Measurements from ENCODE around the gene TWNK.
A peak's percentile ranks its signal among the peaks of the same experiment; 100 is the strongest.

Gene TWNK

DNA sequence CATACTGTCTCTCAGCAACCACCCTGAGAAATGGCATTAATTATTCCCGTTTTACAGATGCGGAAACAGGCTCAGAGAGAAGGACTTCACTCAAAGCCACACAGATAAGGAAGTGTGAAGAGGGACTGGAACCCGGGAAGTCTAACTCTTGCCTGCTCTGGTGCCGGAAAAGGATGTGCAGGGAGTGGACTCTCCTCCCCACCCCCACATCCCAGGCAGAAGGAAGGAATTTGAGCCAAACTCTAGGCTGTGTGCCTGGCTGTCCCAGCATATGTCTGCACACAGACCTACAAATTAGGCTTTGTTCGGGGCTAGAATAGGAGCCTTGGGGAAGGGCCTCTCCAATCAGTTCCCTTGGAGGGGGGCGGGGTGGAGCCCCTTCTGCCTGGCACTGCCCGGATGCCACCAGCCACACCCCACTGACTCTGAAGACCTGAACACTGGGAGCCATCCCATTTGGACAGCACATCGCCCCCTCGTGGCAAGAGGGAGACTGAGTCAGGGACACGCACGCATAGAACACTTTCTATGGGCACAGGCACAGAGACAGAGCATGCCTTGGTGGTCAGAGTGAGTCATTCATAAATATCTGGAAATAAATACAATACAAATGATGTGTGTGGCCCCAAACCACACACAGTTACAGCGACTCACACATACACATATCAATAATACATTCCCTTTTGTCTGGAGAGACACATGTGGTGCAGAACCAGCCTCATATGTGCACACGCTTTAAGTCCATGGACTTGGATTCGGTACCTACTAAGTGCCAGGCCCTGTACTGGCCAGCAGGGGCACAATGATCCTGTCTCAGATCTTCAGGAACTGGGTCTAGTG, 25.4 kb downstream of the TWNK start (continued):
- TF ChIP-seq, protein P1, sequence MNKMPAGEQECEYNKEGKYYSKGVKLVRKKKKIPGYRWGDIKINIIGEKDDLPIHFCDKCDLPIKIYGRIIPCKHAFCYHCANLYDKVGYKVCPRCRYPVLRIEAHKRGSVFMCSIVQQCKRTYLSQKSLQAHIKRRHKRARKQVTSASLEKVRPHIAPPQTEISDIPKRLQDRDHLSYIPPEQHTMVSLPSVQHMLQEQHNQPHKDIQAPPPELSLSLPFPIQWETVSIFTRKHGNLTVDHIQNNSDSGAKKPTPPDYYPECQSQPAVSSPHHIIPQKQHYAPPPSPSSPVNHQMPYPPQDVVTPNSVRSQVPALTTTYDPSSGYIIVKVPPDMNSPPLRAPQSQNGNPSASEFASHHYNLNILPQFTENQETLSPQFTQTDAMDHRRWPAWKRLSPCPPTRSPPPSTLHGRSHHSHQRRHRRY (tag by site-specific recombination; IDR thresholded peaks at IDR 0.05): no peak
- peak; percentile 90 for TF ChIP-seq ZNF341 (tag by site-specific recombination; IDR thresholded peaks at IDR 0.05; ENCODE audit: low read depth)
- TF ChIP-seq ZNF660 (tag by site-specific recombination; IDR thresholded peaks at IDR 0.05): peak; percentile 58; the same call in 1 of the 2 replicates
- peak; percentile 71 for TF ChIP-seq ZNF654 (tag by site-specific recombination; IDR thresholded peaks at IDR 0.05; ENCODE audit: low read depth)
- TF ChIP-seq ZNF214 (tag by site-specific recombination; IDR thresholded peaks at IDR 0.05; ENCODE audit: borderline replicate concordance): no peak
- TF ChIP-seq ZNF843 (tag by site-specific recombination; IDR thresholded peaks at IDR 0.05): 0 out of 2 replicates have a peak, but pooled peaks have one; percentile 14
- TF ChIP-seq, protein P2, sequence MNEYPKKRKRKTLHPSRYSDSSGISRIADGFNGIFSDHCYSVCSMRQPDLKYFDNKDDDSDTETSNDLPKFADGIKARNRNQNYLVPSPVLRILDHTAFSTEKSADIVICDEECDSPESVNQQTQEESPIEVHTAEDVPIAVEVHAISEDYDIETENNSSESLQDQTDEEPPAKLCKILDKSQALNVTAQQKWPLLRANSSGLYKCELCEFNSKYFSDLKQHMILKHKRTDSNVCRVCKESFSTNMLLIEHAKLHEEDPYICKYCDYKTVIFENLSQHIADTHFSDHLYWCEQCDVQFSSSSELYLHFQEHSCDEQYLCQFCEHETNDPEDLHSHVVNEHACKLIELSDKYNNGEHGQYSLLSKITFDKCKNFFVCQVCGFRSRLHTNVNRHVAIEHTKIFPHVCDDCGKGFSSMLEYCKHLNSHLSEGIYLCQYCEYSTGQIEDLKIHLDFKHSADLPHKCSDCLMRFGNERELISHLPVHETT (tag by site-specific recombination; IDR thresholded peaks at IDR 0.05): no peak
- no peak for TF ChIP-seq ZFHX2 (tag by site-specific recombination; conservative IDR thresholded peaks at IDR 0.05)
- 0 out of 2 replicates have a peak, but pooled peaks have one; percentile 48 for TF ChIP-seq KLF1 (tag by site-specific recombination; IDR thresholded peaks at IDR 0.05)
- 0 out of 2 replicates have a peak, but pooled peaks have one; percentile 22 for TF ChIP-seq ZNF785 (tag by site-specific recombination; IDR thresholded peaks at IDR 0.05)
- TF ChIP-seq ZXDB (tag by site-specific recombination; IDR thresholded peaks at IDR 0.05): 0 out of 2 replicates have a peak, but pooled peaks have one; percentile 24
- TF ChIP-seq ZBTB17 (tag by site-specific recombination; IDR thresholded peaks at IDR 0.05): peak; percentile 55; the same call in 1 of the 2 replicates
- TF ChIP-seq TRIM28 (IDR thresholded peaks at IDR 0.05; ENCODE audit: borderline replicate concordance, low read length): 0 out of 2 replicates have a peak, but pooled peaks have one; percentile 72
- no peak for TF ChIP-seq SETDB1 (IDR thresholded peaks at IDR 0.05; ENCODE audit: insufficient read length, low read length)
- TF ChIP-seq, protein P3, sequence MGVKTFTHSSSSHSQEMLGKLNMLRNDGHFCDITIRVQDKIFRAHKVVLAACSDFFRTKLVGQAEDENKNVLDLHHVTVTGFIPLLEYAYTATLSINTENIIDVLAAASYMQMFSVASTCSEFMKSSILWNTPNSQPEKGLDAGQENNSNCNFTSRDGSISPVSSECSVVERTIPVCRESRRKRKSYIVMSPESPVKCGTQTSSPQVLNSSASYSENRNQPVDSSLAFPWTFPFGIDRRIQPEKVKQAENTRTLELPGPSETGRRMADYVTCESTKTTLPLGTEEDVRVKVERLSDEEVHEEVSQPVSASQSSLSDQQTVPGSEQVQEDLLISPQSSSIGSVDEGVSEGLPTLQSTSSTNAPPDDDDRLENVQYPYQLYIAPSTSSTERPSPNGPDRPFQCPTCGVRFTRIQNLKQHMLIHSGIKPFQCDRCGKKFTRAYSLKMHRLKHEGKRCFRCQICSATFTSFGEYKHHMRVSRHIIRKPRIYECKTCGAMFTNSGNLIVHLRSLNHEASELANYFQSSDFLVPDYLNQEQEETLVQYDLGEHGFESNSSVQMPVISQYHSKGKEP (tag by site-specific recombination; IDR thresholded peaks at IDR 0.05): no peak
- TF ChIP-seq, protein P4, sequence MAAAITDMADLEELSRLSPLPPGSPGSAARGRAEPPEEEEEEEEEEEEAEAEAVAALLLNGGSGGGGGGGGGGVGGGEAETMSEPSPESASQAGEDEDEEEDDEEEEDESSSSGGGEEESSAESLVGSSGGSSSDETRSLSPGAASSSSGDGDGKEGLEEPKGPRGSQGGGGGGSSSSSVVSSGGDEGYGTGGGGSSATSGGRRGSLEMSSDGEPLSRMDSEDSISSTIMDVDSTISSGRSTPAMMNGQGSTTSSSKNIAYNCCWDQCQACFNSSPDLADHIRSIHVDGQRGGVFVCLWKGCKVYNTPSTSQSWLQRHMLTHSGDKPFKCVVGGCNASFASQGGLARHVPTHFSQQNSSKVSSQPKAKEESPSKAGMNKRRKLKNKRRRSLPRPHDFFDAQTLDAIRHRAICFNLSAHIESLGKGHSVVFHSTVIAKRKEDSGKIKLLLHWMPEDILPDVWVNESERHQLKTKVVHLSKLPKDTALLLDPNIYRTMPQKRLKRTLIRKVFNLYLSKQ (tag by site-specific recombination; IDR thresholded peaks at IDR 0.05; ENCODE audit: borderline replicate concordance): no peak
- no peak for TF ChIP-seq ZNF521 (tag by site-specific recombination; IDR thresholded peaks at IDR 0.05)
- TF ChIP-seq ZSCAN30 (tag by site-specific recombination; IDR thresholded peaks at IDR 0.05): 0 out of 2 replicates have a peak, but pooled peaks have one; percentile 58
- no peak for TF ChIP-seq ZNF837 (tag by site-specific recombination; IDR thresholded peaks at IDR 0.05)
- no peak for TF ChIP-seq ZNF830 (tag by site-specific recombination; IDR thresholded peaks at IDR 0.05; ENCODE audit: low read depth)
- TF ChIP-seq ZNF174 (tag by site-specific recombination; IDR thresholded peaks at IDR 0.05): no peak
- peak; percentile 70; the same call in 1 of the 2 replicates for TF ChIP-seq ZEB2 (tag by site-specific recombination; IDR thresholded peaks at IDR 0.05)
- TF ChIP-seq ZNF146 (tag by site-specific recombination; IDR thresholded peaks at IDR 0.05): no peak
- no peak for TF ChIP-seq ZNF76 (tag by site-specific recombination; IDR thresholded peaks at IDR 0.05; ENCODE audit: borderline replicate concordance, low read depth)
- no peak for TF ChIP-seq ZNF701 (tag by site-specific recombination; IDR thresholded peaks at IDR 0.05)
- no peak for TF ChIP-seq ZNF416 (tag by site-specific recombination; IDR thresholded peaks at IDR 0.05)
- no peak for TF ChIP-seq ZSCAN16 (tag by site-specific recombination; IDR thresholded peaks at IDR 0.05)
- TF ChIP-seq, protein P5, sequence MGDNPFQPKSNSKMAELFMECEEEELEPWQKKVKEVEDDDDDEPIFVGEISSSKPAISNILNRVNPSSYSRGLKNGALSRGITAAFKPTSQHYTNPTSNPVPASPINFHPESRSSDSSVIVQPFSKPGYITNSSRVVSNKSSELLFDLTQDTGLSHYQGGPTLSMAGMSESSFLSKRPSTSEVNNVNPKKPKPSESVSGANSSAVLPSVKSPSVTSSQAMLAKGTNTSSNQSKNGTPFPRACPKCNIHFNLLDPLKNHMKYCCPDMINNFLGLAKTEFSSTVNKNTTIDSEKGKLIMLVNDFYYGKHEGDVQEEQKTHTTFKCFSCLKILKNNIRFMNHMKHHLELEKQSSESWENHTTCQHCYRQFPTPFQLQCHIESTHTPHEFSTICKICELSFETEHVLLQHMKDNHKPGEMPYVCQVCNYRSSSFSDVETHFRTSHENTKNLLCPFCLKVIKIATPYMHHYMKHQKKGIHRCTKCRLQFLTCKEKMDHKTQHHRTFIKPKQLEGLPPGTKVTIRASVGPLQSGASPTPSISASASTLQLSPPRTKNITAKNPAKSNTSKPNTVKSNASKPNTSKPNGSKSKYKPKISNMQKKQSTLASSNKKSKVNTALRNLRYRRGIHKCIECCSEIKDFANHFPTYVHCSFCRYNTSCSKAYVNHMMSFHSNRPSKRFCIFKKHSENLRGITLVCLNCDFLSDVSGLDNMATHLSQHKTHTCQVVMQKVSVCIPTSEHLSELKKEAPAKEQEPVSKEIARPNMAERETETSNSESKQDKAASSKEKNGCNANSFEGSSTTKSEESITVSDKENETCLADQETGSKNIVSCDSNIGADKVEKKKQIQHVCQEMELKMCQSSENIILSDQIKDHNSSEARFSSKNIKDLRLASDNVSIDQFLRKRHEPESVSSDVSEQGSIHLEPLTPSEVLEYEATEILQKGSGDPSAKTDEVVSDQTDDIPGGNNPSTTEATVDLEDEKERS (tag by site-specific recombination; IDR thresholded peaks at IDR 0.05): no peak
- TF ChIP-seq, protein P6, sequence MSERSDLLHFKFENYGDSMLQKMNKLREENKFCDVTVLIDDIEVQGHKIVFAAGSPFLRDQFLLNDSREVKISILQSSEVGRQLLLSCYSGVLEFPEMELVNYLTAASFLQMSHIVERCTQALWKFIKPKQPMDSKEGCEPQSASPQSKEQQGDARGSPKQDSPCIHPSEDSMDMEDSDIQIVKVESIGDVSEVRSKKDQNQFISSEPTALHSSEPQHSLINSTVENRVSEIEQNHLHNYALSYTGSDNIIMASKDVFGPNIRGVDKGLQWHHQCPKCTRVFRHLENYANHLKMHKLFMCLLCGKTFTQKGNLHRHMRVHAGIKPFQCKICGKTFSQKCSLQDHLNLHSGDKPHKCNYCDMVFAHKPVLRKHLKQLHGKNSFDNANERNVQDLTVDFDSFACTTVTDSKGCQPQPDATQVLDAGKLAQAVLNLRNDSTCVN (tag by site-specific recombination; optimal IDR thresholded peaks at IDR 0.05): peak; percentile 15
- TF ChIP-seq OVOL3 (tag by site-specific recombination; IDR thresholded peaks at IDR 0.05): no peak
